GM12892 (cell line): ENCODE data around the gene PDLIM1.
A peak's percentile ranks its signal among the peaks of the same experiment; 100 is the strongest.

Experiments used
- DNase-seq: peaks from one replicate; pipeline ENCODE4 v3.0.0; 2011; ENCODE audit not compliant: insufficient read length
- FAIRE-seq: peaks from 2 replicates; lab custom pipeline; 2011; peaks lifted over from hg19 to GRCh38; lab: Jason Lieb, UNC
- POLR2A ChIP-seq: IDR thresholded peaks from 2 replicates; pipeline ENCODE4 v1.6.1; 2011; ENCODE audit warnings: low read depth, low read length, control low read depth
- POLR2AphosphoS5 ChIP-seq: IDR thresholded peaks from 2 replicates; pipeline ENCODE4 v1.6.1; 2011; ENCODE audit warnings: low read depth, low read length, control low read depth
- TAF1 ChIP-seq: IDR thresholded peaks from 2 replicates; pipeline ENCODE4 v1.6.1; 2011; ENCODE audit warnings: low read depth, mild to moderate bottlenecking, control low read depth, low read length, borderline replicate concordance

Gene PDLIM1

DNA sequence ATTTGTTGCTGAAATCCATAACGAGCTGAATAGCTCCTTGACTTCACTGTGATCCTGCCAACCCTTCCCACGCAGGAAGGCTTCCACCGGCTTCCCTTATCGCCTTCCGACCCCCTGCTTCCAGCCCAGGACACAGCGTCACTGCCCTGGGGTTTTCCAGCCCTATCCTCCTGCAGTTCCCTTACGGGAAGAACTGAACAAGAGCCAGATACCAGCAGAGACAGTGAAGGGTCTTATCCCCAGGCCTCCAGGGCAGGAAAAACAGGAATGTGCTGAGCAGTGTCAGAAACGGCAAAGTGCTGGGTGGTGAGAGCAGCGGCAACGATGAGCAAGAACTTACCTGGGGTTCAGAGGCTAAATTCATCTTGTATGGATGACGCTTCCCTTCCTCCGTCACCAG, 22.4 kb downstream of the PDLIM1 start:
- DNase-seq (no peak), FAIRE-seq (no peak)
- TF ChIP-seq POLR2AphosphoS5 (no peak), TAF1 (no peak), POLR2A (no peak)

DNA sequence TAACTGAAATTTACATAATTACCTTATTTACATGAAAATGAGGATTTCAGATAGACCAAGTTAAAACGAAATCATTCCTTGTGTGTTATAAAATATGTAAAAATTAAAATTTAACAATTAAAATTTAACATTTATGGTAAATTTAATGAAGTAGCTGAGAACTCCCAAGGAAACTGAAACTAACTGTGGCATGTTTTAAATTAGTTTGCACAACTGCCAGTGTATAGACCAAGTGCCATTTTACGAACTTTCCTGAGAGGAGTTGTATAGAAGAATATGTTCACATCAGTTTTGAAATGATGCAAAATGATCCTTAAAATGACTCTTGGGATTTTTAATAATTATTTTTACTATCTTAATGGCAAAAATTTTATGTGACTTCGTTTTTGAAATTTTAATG, 23.6 kb downstream of the PDLIM1 start:
- DNase-seq (no peak), FAIRE-seq (no peak)
- no peak for TF ChIP-seq POLR2A
- TF ChIP-seq TAF1 = no peak
- no peak for TF ChIP-seq POLR2AphosphoS5

DNA sequence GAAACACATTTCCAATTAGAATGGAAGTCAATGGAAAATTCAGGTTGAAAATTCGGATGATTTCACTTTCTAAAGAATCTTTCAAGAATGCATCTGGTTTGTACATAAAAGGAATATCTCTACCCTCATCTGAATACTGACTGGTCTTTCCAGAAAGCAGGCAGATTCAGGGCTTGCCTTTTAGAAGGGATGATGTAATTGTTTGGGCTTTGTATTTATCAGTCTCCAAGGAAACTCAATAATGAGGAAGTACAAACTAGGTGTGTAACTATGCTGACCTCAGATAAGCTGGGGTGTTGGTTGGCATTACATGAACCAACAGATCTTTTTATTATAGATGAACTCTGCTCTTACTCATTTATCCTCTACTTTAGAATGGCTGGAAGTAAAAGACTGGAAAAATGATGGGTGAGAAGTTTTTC, 24.1 kb downstream of the PDLIM1 start:
- FAIRE-seq = peak; percentile 48
- no peak for DNase-seq
- TF ChIP-seq TAF1 (no peak), POLR2AphosphoS5 (no peak), POLR2A (no peak)

DNA sequence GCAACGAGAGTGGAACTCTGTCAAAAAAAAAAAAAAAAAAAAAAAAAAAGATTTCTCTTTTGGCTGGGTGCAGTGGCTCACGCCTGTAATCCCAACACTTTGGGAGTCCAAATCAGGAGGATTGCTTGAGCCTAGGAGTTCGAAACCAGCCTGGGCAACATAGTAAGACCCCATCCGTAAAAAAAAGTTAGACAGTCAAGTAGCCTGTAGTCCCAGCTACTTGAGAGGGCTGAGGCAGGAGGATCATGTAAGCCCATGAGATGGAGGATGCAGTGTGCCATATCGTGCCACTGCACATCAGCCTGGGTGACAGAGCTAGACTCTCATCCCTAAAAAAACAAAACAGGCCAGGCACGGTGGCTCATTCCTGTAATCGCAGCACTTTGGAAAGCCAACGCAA, 25.2 kb downstream of the PDLIM1 start:
- TF ChIP-seq TAF1 = no peak
- TF ChIP-seq POLR2A = no peak
- TF ChIP-seq POLR2AphosphoS5 = no peak
- DNase-seq (no peak), FAIRE-seq (no peak)

DNA sequence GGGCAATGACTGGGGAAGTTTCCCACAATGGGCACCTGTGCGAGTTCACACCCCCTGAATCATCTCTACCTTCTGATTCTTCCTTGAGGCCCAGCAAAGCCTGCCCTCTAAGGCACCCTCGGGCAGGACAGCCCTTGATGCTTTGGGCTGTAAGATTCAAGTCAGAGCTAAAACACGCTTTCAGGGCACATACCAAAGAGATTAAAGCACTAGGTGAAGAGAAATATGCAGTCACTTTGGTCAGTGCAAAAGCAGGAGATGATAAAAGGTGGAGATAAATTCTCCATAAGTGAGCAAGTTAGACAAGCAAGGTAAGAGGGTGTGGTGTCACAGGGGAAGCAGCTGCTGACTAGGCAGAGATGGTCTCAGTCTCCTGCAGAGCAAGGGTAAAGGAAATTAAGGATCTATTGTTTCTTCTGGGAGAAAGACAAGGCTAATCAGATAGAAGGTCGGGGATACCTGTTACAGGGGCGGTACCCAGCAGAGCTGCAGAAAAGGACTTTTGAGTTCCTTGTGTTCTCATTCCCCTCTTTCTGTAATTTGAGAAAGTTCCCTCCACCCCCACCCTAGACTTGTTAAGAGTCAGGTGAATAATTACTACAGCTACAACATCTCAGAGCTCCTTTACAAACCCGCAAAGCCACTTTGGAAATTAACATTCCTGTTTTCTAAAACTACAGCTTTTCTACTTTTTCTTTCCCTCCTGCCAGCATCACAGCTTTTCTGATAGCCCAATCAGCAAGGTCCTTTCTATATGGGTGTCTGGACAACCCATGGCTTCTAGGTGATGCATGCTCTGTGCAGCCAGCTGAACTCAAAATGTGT, 26.4 kb downstream of the PDLIM1 start:
- TF ChIP-seq TAF1 (no peak), POLR2A (no peak), POLR2AphosphoS5 (no peak)
- FAIRE-seq (no peak), DNase-seq (no peak)

DNA sequence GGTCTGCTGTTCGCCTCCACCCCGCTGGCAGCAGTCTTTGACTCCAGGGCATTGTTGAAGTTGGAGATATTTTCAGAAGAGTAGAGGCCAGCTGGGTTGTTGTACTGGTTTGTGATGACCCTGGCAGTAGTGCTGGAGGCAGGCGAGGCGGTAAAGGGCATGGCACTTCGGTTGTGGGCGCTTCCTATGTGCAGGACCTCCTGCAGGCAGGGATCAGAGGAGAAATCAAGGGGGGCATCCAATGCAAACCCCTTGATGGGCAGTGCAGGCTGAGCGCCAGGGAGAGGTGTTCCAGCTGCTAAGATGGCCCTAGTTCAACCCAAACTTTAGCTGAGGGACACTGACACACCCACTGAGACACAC, 27.0 kb downstream of the PDLIM1 start:
- DNase-seq (no peak), FAIRE-seq (no peak)
- TF ChIP-seq POLR2AphosphoS5 (no peak), POLR2A (no peak), TAF1 (no peak)

DNA sequence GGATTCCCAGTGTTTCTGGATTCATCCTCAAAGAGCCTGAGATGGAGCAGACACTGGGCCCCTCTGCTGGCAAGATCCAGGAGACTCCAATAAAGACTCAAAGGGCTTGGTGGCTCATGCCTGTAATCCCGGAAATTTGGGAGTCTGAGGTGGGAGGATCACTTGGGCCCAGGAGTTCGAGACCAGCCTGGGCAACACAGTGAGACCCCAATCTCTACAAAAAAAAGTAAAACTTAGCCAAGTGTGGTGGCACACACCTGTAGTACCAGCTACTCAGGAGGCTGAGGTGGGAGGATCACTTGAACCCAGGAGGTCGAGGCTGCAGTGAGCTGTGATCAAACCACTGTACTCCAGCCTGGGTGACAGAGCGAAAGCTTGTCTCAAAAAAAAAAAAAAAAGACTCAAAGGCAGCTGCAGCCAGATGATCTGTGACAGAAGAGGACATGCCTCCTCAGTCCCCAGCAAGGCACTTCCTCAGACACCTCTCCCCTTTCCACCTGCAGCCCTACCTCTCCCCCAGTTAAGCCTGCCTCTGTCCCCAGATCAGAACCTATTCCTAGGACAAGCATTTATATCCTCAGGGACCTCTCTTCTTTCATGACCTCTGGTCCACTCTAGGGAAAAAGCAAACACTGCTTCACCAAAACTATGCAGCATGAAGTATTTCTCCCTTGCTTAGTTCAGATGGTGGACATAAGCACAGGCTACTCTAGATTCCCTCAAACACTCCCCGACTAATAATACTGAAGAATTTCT, 27.9 kb downstream of the PDLIM1 start:
- TF ChIP-seq POLR2AphosphoS5 (no peak), POLR2A (no peak), TAF1 (no peak)
- DNase-seq = no peak
- FAIRE-seq = no peak

DNA sequence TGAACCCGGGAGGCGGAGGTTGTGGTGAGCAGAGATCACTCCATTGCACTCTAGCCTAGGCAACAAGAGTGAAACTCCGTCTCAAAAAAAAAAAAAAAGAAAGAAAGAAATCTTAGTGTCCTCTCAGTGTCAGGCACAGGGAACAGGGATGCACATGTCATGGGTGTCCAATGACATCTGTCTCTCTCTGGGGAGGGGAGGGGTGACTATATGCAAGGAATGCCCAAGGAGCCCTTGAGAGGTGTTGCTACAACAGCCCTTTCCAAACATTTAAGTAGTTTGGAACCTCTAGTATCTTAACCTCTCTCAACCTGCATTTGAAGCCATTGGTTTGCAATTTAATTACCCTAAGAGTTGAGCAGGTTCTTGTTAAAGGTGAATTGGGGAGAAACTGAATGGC, 28.9 kb downstream of the PDLIM1 start:
- TF ChIP-seq POLR2A (no peak), TAF1 (no peak), POLR2AphosphoS5 (no peak)
- DNase-seq (no peak), FAIRE-seq (no peak)

DNA sequence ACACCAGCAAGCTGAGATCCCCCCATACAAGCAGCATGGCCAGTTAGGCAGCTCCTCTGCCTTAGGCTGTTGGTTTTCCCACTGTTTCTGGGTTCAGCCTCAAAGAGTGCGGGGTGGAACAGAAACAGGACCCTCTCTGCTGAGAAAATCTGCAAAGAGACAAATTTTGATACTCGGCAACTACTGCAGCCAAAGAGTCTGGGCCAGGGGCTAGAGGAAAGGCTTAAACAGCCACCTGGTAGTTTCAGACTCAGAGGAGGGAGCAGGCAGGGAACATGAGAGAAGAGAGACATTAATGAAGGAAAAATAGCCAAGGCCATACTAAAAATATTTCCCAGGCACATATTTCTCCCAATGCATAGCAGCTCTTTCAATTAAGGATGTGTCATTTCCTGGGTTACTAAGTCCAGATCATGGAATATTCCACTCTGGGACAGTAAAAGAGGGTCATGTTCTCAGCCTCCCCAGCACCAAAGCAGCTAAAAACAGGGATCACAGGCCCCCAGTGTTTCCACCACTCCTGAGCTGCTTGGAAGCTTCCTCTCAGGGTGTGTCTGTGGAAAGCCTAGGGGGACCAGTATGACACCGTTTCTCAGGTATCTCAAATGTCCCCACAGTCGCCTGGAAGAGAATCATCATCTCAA, 29.8 kb downstream of the PDLIM1 start:
- no peak for TF ChIP-seq POLR2AphosphoS5
- no peak for FAIRE-seq
- no peak for DNase-seq

DNA sequence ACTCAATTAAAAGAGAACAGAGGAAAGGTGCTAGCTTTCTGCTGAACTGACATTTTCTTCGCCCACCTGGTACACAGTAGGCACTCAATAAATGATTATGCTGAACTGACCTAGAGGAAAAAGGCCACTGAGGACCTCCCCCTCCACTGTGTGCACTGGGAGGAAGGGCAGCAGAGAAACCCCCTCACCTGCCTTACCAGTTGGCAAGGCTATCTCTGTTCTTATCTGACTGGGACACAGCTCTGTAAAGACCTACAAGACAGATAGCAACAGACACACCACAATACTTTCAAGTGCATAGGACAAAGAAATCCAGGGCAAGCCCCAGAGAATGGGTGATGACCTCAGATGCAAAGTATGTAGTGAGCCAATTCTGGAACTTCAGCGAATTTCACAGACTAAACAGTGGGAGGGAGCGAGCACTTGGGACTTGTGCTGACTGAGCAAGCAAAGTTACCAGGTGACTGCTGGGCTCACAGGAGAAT, 30.4 kb downstream of the PDLIM1 start:
- DNase-seq (no peak), FAIRE-seq (peak; percentile 48)
- no peak for TF ChIP-seq POLR2AphosphoS5

DNA sequence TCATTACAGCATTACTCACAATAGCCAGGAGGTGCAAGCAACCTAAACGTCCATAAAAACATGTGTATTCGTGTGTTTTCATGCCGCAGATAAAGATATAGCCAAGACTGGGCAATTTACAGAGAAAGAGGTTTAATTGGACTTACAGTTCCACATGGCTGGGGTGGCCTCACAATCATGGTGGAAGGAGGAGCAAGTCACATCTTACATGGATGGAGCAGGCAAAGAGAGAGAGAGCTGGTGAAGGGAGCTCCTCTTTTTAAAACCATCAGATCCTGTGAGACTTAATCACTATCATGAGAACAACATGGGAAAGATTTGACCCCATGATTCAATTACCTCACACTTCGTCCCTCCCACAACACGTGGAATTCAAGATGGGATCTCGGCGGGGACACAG, 33.0 kb downstream of the PDLIM1 start:
- TF ChIP-seq TAF1 (no peak), POLR2A (no peak), POLR2AphosphoS5 (no peak)
- FAIRE-seq (no peak), DNase-seq (no peak)
